GM18868 (cell line): ENCODE data around the gene FJX1.
"Not testable (repeated sequence)": the region's sequence is repeated elsewhere in the genome, so short reads cannot be mapped to it uniquely, and the experiment has no call there.

Experiments used
- ATAC-seq: cut with Tn5 transposase; IDR thresholded peaks from one replicate; pipeline ENCODE4 v1.9.1; 2021; ENCODE audit warnings: mild to moderate bottlenecking, moderate library complexity; ENCODE audit not compliant: unreplicated experiment

The FJX1 gene

DNA sequence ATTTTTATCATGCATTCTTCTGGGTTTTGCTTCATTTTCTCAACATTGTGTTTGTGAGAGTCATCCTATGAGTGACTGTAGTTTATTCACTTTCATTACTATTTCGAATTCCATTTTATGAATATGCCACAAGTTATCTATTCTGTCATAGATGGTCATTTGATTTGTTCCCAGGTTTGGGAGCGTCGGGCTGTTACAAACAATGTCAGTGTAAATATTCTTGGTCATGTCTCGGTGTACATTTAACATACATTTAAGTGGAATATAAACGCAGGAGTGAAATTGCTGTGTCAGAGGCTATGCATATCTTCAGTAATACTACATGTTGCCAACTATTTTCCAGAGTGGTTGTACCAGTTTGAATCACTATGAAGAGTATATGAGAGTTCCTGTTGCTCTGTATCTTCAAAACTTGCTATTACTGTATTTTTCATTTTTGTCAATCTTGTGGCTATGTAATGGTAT lies 46.7 kb downstream of the FJX1 start:
- ATAC-seq, result no peak

DNA sequence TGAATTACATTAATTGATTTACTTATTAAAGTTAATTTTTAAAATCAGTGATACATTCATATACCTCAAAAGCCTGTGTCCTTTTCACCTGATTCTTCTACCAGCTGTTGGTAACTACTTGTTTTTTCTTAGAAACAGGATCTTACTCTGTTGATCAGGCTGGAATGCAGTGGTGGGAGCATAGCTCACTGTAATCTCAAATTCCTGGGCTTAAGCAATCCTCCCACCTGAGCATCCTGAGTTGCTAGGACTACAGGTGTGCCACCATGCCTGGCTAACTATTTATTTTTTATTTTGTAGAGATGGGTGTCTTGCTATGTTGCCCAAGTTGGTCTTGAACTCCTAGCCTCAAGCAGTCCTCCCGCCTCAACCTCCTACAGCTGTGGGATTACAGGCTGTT lies 49.0 kb downstream of the FJX1 start:
- ATAC-seq, result no peak

DNA sequence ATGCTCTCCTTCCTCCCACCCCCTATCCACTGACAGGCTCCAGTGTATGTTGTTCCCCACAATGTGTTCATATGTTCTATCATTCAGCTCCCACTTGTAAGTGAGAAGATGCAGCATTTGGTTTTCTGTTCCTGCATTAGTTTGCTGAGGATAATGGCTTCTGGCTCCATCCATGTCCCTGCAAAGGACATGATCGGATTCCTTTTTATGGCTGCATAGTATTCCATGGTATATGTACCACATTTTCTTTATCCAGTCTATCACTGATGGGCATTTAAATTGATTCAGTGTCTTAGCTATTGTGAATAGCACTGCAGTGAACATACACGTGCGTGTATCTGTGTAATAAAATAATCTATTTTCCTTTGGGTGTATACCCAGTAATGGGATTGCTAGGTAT lies 50.1 kb downstream of the FJX1 start:
- ATAC-seq, result not testable (repeated sequence)
